Gastrocnemius medialis (tissue), 4 donors: ENCODE measurements around the gene BLVRA.

Experiments used
- POLR2A ChIP-seq, 2 donors: fragments of 450-650 bp; IDR thresholded peaks; one replicate each; pipeline ENCODE4 v1.6.1; 2017; ENCODE audit warnings: antibody characterized with exemption in 2 of 2, mild to moderate bottlenecking in 2 of 2, moderate library complexity in 2 of 2
- TF ChIP-seq, protein P1 (sequence below), 5 experiments: fragments of 450-650 bp in 3 of 5; fragments of 200-600 bp in 2 of 5; sonication (generic) in 2 of 5; IDR thresholded peaks in 4 of 5; conservative IDR thresholded peaks in 1 of 5; 1 replicate in 4 of 5; 2 replicates in 1 of 5; pipeline ENCODE4 v1.5.1; 2016 to 2019; ENCODE audit warnings: antibody characterized with exemption in 5 of 5, mild to moderate bottlenecking in 3 of 5, moderate library complexity in 3 of 5

DNA sequence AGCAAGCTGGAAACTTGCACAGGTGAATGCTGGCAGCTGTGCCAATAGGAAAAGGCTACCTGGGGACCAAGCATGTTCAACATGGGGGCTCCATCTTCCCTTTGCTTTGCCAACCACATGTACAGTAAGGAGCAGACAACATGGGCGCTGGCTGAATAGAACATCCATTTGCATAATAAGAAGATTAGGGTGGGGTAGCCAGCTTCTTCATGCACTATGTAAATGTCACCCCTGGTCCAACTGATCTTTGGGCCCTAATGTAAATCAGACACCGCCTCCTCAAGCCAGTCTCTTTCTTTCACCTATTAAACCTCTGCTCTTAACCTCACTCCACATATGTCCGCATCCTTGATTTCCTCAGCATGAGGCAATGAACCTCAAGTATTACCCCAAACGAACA, 84.8 kb downstream of the BLVRA start:
- TF ChIP-seq, protein P1, sequence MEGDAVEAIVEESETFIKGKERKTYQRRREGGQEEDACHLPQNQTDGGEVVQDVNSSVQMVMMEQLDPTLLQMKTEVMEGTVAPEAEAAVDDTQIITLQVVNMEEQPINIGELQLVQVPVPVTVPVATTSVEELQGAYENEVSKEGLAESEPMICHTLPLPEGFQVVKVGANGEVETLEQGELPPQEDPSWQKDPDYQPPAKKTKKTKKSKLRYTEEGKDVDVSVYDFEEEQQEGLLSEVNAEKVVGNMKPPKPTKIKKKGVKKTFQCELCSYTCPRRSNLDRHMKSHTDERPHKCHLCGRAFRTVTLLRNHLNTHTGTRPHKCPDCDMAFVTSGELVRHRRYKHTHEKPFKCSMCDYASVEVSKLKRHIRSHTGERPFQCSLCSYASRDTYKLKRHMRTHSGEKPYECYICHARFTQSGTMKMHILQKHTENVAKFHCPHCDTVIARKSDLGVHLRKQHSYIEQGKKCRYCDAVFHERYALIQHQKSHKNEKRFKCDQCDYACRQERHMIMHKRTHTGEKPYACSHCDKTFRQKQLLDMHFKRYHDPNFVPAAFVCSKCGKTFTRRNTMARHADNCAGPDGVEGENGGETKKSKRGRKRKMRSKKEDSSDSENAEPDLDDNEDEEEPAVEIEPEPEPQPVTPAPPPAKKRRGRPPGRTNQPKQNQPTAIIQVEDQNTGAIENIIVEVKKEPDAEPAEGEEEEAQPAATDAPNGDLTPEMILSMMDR (IDR thresholded peaks at IDR 0.05 in 4 of 5, conservative IDR thresholded peaks at IDR 0.05 in 1 of 5), result no peak
- TF ChIP-seq POLR2A (IDR thresholded peaks at IDR 0.05), result no peak
